IMR-90 (cell line): ENCODE results near the gene MALRD1. TPM values are rescaled to one million over a fixed set of nuclear protein-coding genes. Genes with fewer than 3 reads are reported as not detected.

Source experiments
- ATAC-seq: fragments of 200-7000 bp; cut with Tn5 transposase; 2 replicates; pipeline ENCODE4 v1.9.1; 2020; ENCODE audit warnings: low read depth, mild to moderate bottlenecking, moderate library complexity
- BruUV-seq: library from RNA; stranded (reverse); fragments of 400-500 nt; replicated peaks from 2 replicates; lab custom pipeline; 2021; lab: Mats Ljungman, UMichigan
- CTCF ChIA-PET: fragments of 300-600 bp; formaldehyde crosslinking; extraction: SDS; loops from one replicate; lab custom pipeline; 2021; ENCODE audit warnings: antibody characterized with exemption; lab: Yijun Ruan, JAX
- POLR2A ChIA-PET: fragments of 300-600 bp; sonication (Branson Sonifier 250); formaldehyde crosslinking; loops from one replicate; lab custom pipeline; 2022; ENCODE audit warnings: antibody characterized with exemption; ENCODE audit not compliant: unreplicated experiment; lab: Charles Lee
- DNase-seq: peaks from one replicate; pipeline ENCODE4 v3.0.0; 2013
- H2AFZ ChIP-seq: replicated peaks from 2 replicates; pipeline ENCODE3; 2013; ENCODE audit warnings: low read length, mild to moderate bottlenecking; ENCODE audit not compliant: poor library complexity
- H2AK5ac ChIP-seq: 2 replicates; pipeline ENCODE4 v1.6.1; 2013; ENCODE audit warnings: low read depth, low read length, inconsistent platforms
- H2AK9ac ChIP-seq: replicated peaks from 2 replicates; pipeline ENCODE3; 2013; ENCODE audit warnings: mild to moderate bottlenecking, low read depth, low read length, moderate library complexity; ENCODE audit not compliant: poor library complexity
- H2BK120ac ChIP-seq: 2 replicates; pipeline ENCODE4 v1.6.1; 2013; ENCODE audit warnings: low read depth, low read length, inconsistent platforms
- H2BK15ac ChIP-seq: 3 replicates; pipeline ENCODE4 v1.6.1; 2013; ENCODE audit warnings: low read depth, low read length, inconsistent platforms
- H2BK20ac ChIP-seq: 2 replicates; pipeline ENCODE4 v1.6.1; 2013; ENCODE audit warnings: low read depth, mild to moderate bottlenecking, inconsistent platforms, low read length, moderate library complexity
- H2BK5ac ChIP-seq: 2 replicates; pipeline ENCODE4 v1.6.1; 2013; ENCODE audit warnings: mild to moderate bottlenecking, low read depth, low read length, inconsistent platforms; ENCODE audit not compliant: poor library complexity, severe bottlenecking
- H3K14ac ChIP-seq: replicated peaks from 2 replicates; pipeline ENCODE4 v1.6.1; 2013; ENCODE audit warnings: low read depth, low read length, inconsistent platforms
- H3K18ac ChIP-seq: 2 replicates; pipeline ENCODE4 v1.6.1; 2013; ENCODE audit warnings: low read depth, low read length, control low read depth
- H3K23ac ChIP-seq: 2 replicates; pipeline ENCODE4 v1.6.1; 2013; ENCODE audit warnings: low read depth, low read length, inconsistent platforms
- H3K27ac ChIP-seq: 2 replicates; pipeline ENCODE4 v1.5.1; 2013; ENCODE audit warnings: mild to moderate bottlenecking, control low read depth, low read length; ENCODE audit not compliant: insufficient read depth
- H3K27me3 ChIP-seq: 2 replicates; pipeline ENCODE4 v1.6.1; 2013; ENCODE audit warnings: low read length; ENCODE audit not compliant: control insufficient read depth, insufficient read depth
- H3K36me3 ChIP-seq: 2 replicates; pipeline ENCODE4 v1.6.1; 2013; ENCODE audit warnings: low read length, mixed read lengths; ENCODE audit not compliant: control insufficient read depth, insufficient read depth
- H3K4ac ChIP-seq: 2 replicates; pipeline ENCODE4 v1.6.1; 2013; ENCODE audit warnings: low read depth, low read length, inconsistent platforms
- H3K4me1 ChIP-seq: 2 replicates; pipeline ENCODE4 v1.6.1; 2013; ENCODE audit warnings: low read length, mixed read lengths; ENCODE audit not compliant: control insufficient read depth, insufficient read depth
- H3K4me2 ChIP-seq: 2 replicates; pipeline ENCODE4 v1.6.1; 2013; ENCODE audit warnings: low read depth, mild to moderate bottlenecking, control low read depth, low read length, moderate library complexity
- H3K4me3 ChIP-seq: 2 replicates; pipeline ENCODE4 v1.5.1; 2013; ENCODE audit warnings: low read depth, mild to moderate bottlenecking, control low read depth, low read length, moderate library complexity; ENCODE audit not compliant: insufficient read depth
- H3K56ac ChIP-seq: 2 replicates; pipeline ENCODE4 v1.6.1; 2013; ENCODE audit warnings: low read length, inconsistent platforms; ENCODE audit not compliant: insufficient read depth; ENCODE audit errors: extremely low read depth
- H3K79me1 ChIP-seq, 2 experiments: 2 replicates each; pipeline ENCODE4 v1.6.1; 2013; ENCODE audit warnings: low read length in 2 of 2, inconsistent platforms in 1 of 2, low read depth in 1 of 2
- H3K9ac ChIP-seq: 2 replicates; pipeline ENCODE4 v1.6.1; 2013; ENCODE audit warnings: low read depth, low read length, control low read depth
- H3K9me1 ChIP-seq: 2 replicates; pipeline ENCODE4 v1.6.1; 2013; ENCODE audit warnings: low read length, inconsistent platforms; ENCODE audit not compliant: insufficient read depth
- H3K9me3 ChIP-seq: 2 replicates; pipeline ENCODE4 v1.6.1; 2013; ENCODE audit warnings: low read length; ENCODE audit not compliant: control insufficient read depth, insufficient read depth
- H4K20me1 ChIP-seq: 2 replicates; pipeline ENCODE4 v1.6.1; 2013; ENCODE audit warnings: low read length, inconsistent platforms; ENCODE audit not compliant: insufficient read depth
- H4K5ac ChIP-seq: 2 replicates; pipeline ENCODE4 v1.6.1; 2013; ENCODE audit warnings: mild to moderate bottlenecking, low read depth, low read length, control low read depth
- H4K8ac ChIP-seq, 2 experiments: 2 replicates each; pipeline ENCODE4 v1.6.1; 2013; ENCODE audit warnings: low read depth in 2 of 2, low read length in 2 of 2, control low read depth in 1 of 2, inconsistent platforms in 1 of 2
- H4K91ac ChIP-seq: 2 replicates; pipeline ENCODE4 v1.6.1; 2013; ENCODE audit warnings: low read depth, low read length, inconsistent platforms; ENCODE audit not compliant: insufficient read depth
- BHLHE40 ChIP-seq: fragments of 150-350 bp; IDR thresholded peaks from 2 replicates; pipeline ENCODE4 v1.6.1; 2016; ENCODE audit warnings: mild to moderate bottlenecking, low read depth, low read length
- CEBPB ChIP-seq: IDR thresholded peaks from 2 replicates; pipeline ENCODE4 v1.6.1; 2012; ENCODE audit warnings: low read depth, low read length, improper control_type of control experiment
- FOS ChIP-seq: fragments of 150-350 bp; IDR thresholded peaks from 2 replicates; pipeline ENCODE4 v1.6.1; 2016; ENCODE audit warnings: low read depth, low read length
- MAFK ChIP-seq: IDR thresholded peaks from 2 replicates; pipeline ENCODE4 v1.6.1; 2012; ENCODE audit warnings: low read depth, low read length, improper control_type of control experiment
- MAZ ChIP-seq: IDR thresholded peaks from 2 replicates; pipeline ENCODE4 v1.6.1; 2012; ENCODE audit warnings: low read depth, mild to moderate bottlenecking, low read length, improper control_type of control experiment, moderate library complexity, borderline replicate concordance
- MXI1 ChIP-seq: IDR thresholded peaks from 2 replicates; pipeline ENCODE4 v1.6.1; 2012; ENCODE audit warnings: low read depth, mild to moderate bottlenecking, low read length, moderate library complexity, borderline replicate concordance
- NFE2L2 ChIP-seq: fragments of 150-350 bp; IDR thresholded peaks from 2 replicates; pipeline ENCODE4 v1.6.1; 2016; ENCODE audit warnings: low read depth, mild to moderate bottlenecking, low read length
- POLR2A ChIP-seq: IDR thresholded peaks from 2 replicates; pipeline ENCODE4 v1.6.1; 2012; ENCODE audit warnings: mild to moderate bottlenecking, low read depth, low read length
- RAD21 ChIP-seq: IDR thresholded peaks from 2 replicates; pipeline ENCODE4 v1.6.1; 2012; ENCODE audit warnings: low read length, improper control_type of control experiment
- RFX5 ChIP-seq: IDR thresholded peaks from 2 replicates; pipeline ENCODE4 v1.8.0; 2012; ENCODE audit warnings: low read depth, mild to moderate bottlenecking, low read length, moderate library complexity
- SMC3 ChIP-seq: fragments of 150-350 bp; IDR thresholded peaks from 2 replicates; pipeline ENCODE4 v1.6.1; 2016; ENCODE audit warnings: low read depth, mild to moderate bottlenecking, antibody characterized with exemption, low read length, moderate library complexity
- USF2 ChIP-seq: fragments of 150-350 bp; IDR thresholded peaks from 2 replicates; pipeline ENCODE4 v1.6.1; 2017; ENCODE audit warnings: mild to moderate bottlenecking, antibody characterized with exemption, low read length, low read depth
- WGBS, 2 experiments: methylation state at CpG; one replicate each; pipeline versions ENCODE4 v1.1.5 to v1.1.7; 2013; ENCODE audit warnings: missing lambda C conversion rate in 2 of 2; ENCODE audit not compliant: insufficient read length in 1 of 2; ENCODE audit errors: extremely low coverage in 2 of 2; 5-methylcytosine and 5-hydroxymethylcytosine counted together
- dilution Hi-C: fragments of 300-500 bp; cut with HindIII; formaldehyde crosslinking; loops from one replicate; pipeline ENCODE4 v1.14.3; 2018; ENCODE audit warnings: low sequenced_read_pairs; ENCODE audit not compliant: unreplicated experiment
- in situ Hi-C: fragments of 300-500 bp; cut with MboI; formaldehyde crosslinking; loops from 3 replicates; pipeline ENCODE4 v1.14.3; 2019; ENCODE audit warnings: low sequenced_read_pairs, inconsistent platforms, mixed read lengths
- intact Hi-C: fragments of 100-400 bp; cut with micrococcal nuclease; formaldehyde crosslinking; loops from 2 replicates; pipeline ENCODE4 v1.10.0; 2022
- polyA plus RNA-seq, 3 experiments: library from polyadenylated mRNA; depleted of rRNA; stranded (reverse); fragments of >200 nt; gene quantifications; 2 replicates each; pipeline ENCODE4 v1.2.3, GENCODE V29; 2012; ENCODE audit warnings: low replicate concordance in 1 of 3
- total RNA-seq: library from RNA; depleted of rRNA; stranded (reverse); fragments of >200 nt; gene quantifications from 2 replicates; pipeline ENCODE4 v1.2.3, GENCODE V29; 2012
- TF ChIP-seq, protein P1 (sequence below): fragments of 150-350 bp; IDR thresholded peaks from 2 replicates; pipeline ENCODE4 v1.6.1; 2016; ENCODE audit warnings: low read depth, mild to moderate bottlenecking, low read length, moderate library complexity, borderline replicate concordance

Gene MALRD1
- total and polyA plus RNA-seq, 2 of the 4 experiments (the other 2 are of a cell fraction): 0.34 to 1.1 TPM

DNA sequence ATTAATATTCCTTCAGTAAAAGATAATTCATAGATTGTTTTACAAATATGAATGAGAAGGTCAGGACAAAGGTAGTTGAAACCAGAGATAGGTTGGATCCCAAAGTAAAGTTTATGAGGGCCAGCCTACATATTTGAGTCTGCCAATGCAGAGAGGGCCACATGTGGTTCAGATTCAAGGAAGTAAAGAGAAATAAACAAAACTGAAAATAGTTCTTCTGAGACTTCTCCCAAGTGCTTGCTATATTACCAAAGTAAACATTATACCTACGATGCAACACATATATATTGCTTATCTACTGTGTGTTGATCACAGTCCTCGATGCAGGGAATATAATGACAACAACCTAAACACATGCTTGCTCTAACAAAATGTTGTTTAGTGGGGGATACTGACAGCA is 109.8 kb downstream of the MALRD1 start:
- in situ Hi-C loops (no loop called here), intact Hi-C loops (no loop called here), dilution Hi-C loops (no loop called here)
- Histone ChIP-seq H4K5ac (no peak overlapping the region), H3K4me2 (no peak overlapping the region), H3K14ac (no peak overlapping the region), H3K4ac (no peak overlapping the region), H3K27me3 (no peaks in the 10 kb centered on the region), H3K36me3 (no peaks in the 10 kb centered on the region), H3K79me1 (no peaks in the 10 kb centered on the region), H4K8ac (no peak overlapping the region), H3K56ac (no peak overlapping the region), H3K9ac (no peak overlapping the region), H2BK15ac (no peak overlapping the region), H2AK5ac (no peak overlapping the region), H2AK9ac (no peak overlapping the region), H3K9me1 (no peaks in the 10 kb centered on the region), H3K9me3 (no peaks in the 10 kb centered on the region), H2BK5ac (no peak overlapping the region), H3K4me3 (no peak overlapping the region), H2AFZ (no peak overlapping the region), H3K27ac (no peak overlapping the region), H4K20me1 (no peaks in the 10 kb centered on the region), H3K4me1 (no peaks in the 10 kb centered on the region), H2BK20ac (no peak overlapping the region), H2BK120ac (no peak overlapping the region), H4K91ac (no peak overlapping the region), H3K18ac (no peak overlapping the region), H3K23ac (no peak overlapping the region)
- TF ChIP-seq CEBPB (no peak), BHLHE40 (no peak), MAFK (no peak), USF2 (no peak), MXI1 (no peak), SMC3 (no peak), NFE2L2 (no peak), FOS (no peak), MAZ (no peak), RFX5 (no peak), POLR2A (no peak), RAD21 (no peak)
- TF ChIP-seq, protein P1, sequence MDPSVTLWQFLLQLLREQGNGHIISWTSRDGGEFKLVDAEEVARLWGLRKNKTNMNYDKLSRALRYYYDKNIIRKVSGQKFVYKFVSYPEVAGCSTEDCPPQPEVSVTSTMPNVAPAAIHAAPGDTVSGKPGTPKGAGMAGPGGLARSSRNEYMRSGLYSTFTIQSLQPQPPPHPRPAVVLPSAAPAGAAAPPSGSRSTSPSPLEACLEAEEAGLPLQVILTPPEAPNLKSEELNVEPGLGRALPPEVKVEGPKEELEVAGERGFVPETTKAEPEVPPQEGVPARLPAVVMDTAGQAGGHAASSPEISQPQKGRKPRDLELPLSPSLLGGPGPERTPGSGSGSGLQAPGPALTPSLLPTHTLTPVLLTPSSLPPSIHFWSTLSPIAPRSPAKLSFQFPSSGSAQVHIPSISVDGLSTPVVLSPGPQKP: no peak
- no peak for DNase-seq
- WGBS, 2 experiments: no CpG with 5 or more reads among the region's 2 CpGs
- ChIA-PET POLR2A (no interaction called here), CTCF (no interaction called here)
- no TSS peak for BruUV-seq
- ATAC-seq: no peak
